ENCODE measurements around the gene TEAD4. TPM values are rescaled to one million over a fixed set of nuclear protein-coding genes. Genes with fewer than 3 reads are reported as not detected.

TEAD4 gene
- total RNA-seq, 1 experiment from 2014 or later: 43.2 TPM

DNA sequence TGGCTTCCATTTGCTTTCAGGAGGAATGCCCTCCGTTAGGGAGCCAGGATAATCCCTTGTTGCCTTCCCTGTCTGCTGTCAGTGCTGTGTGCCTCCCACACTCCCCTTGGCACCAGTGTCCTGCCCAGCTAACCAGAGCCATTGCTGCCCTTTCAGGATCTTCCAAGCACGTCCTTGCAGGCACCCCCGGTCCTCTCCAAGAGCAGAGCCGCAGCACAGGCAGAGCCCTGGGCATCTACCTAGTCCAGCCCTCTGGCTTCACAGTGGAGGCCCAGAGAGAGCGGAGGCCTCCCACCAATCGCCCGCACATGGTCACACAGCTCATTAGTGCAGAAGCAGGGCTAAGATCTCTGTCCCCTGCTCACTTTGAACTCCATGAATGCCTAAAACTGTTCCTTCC is 79.0 kb downstream of the TEAD4 start (continued):
- TF ChIP-seq RAD21 (IDR thresholded peaks at IDR 0.05; ENCODE audit: low read depth) (no peak), EZH2phosphoT487 (IDR thresholded peaks at IDR 0.05; ENCODE audit: borderline replicate concordance) (no peak), CEBPB (IDR thresholded peaks at IDR 0.05; ENCODE audit: low read depth) (no peak)
- TF ChIP-seq, protein P1, sequence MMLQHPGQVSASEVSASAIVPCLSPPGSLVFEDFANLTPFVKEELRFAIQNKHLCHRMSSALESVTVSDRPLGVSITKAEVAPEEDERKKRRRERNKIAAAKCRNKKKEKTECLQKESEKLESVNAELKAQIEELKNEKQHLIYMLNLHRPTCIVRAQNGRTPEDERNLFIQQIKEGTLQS (IDR thresholded peaks at IDR 0.05): no peak

DNA sequence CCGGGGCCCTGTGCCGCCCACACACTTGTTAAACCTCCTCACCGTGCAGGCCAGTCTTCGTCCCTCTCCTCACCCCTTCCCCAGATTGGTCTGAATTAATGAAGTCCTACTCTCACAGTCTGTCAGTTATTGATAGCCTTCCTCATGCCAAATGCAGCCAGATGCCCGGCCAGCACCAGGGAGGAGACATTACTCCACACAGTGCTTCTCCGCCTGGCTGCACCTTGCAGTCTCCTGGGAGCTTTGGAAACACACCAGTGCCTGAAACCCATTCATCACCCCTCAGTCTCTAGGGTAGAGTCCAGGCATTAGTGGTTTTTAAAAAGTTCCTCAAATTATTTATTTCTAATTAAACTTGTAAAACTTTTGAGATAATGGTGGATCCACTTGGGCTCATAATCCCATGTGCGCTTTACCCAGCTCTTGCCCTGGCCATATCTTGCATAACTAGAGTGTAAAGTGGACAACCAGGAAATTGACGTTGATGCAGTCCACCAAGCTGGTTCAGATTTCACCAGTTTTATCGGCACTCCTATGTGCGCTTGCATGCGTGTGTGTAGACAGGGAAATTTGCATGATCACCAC is 79.8 kb downstream of the TEAD4 start:
- no peaks in the 10 kb centered on the region for H3K9me2 ChIP-seq (ENCODE audit: insufficient read depth)
- no peak overlapping the region for H3K27ac ChIP-seq (ENCODE audit: low read depth, low read length)
- DNase-seq (ENCODE audit: low read depth, low spot score) (no peak), ATAC-seq (no peak)
- no peaks in the 10 kb centered on the region for H3K27me3 ChIP-seq (ENCODE audit: insufficient read depth, low read length)
- CTCF ChIA-PET: no interaction called here
- POLR2A ChIA-PET: no interaction called here
- no peak overlapping the region for H3K4me2 ChIP-seq (ENCODE audit: low read length)
- TF ChIP-seq, protein P1 (IDR thresholded peaks at IDR 0.05): no peak
- H3K36me3 ChIP-seq (ENCODE audit: control insufficient read depth in 1 of 2, insufficient read depth in 2 of 2, low read length in 2 of 2): peaks cover 4 to 23% of the 10 kb centered on the region in 2 experiments; a peak in 2 of 4 replicates
- H3K9ac ChIP-seq (ENCODE audit: low read length): no peak overlapping the region
- no peak overlapping the region for H3K4me3 ChIP-seq (replicated peaks in 1 of 2; ENCODE audit: low read depth in 1 of 2, low read length in 2 of 2)
- no TSS peak for BruUV-seq (replicated peaks)
- H3K4me1 ChIP-seq (ENCODE audit: control insufficient read depth in 1 of 2, insufficient read depth in 2 of 2, low read length in 2 of 2): peaks cover 0 to under 1% of the 10 kb centered on the region in 2 experiments; a peak in 1 of 4 replicates
- no peaks in the 10 kb centered on the region for H4K20me1 ChIP-seq (ENCODE audit: insufficient read depth)
- intact Hi-C loops (cut with micrococcal nuclease): no loop called here
- no peak overlapping the region for H2AFZ ChIP-seq (ENCODE audit: low read depth, low read length, poor library complexity, severe bottlenecking)
- H3K9me3 ChIP-seq (ENCODE audit: control insufficient read depth in 1 of 2, insufficient read depth in 1 of 2, low read depth in 1 of 2, low read length in 2 of 2): no peaks in the 10 kb centered on the region
- RAD21 ChIA-PET (ENCODE audit: low non-redundant PET in 1 of 2, low total read pairs in 2 of 2, uncharacterized antibody in 2 of 2, unreplicated experiment in 2 of 2): no interaction called here
- H3K79me2 ChIP-seq (ENCODE audit: insufficient read depth, low read length): no peaks in the 10 kb centered on the region

- Histone ChIP-seq H3K9me2 (ENCODE audit: insufficient read depth) (no peaks in the 10 kb centered on the region), H3K9me3 (ENCODE audit: control insufficient read depth in 1 of 2, insufficient read depth in 1 of 2, low read depth in 1 of 2, low read length in 2 of 2) (no peaks in the 10 kb centered on the region), H3K9ac (ENCODE audit: low read length) (no peak overlapping the region), H3K79me2 (ENCODE audit: insufficient read depth, low read length) (no peaks in the 10 kb centered on the region), H3K4me1 (ENCODE audit: control insufficient read depth in 1 of 2, insufficient read depth in 2 of 2, low read length in 2 of 2) (no peaks in the 10 kb centered on the region), H3K4me3 (replicated peaks in 1 of 2; ENCODE audit: low read depth in 1 of 2, low read length in 2 of 2) (no peak overlapping the region), H3K27ac (ENCODE audit: low read depth, low read length) (no peak overlapping the region), H2AFZ (ENCODE audit: low read depth, low read length, poor library complexity, severe bottlenecking) (no peak overlapping the region), H3K27me3 (ENCODE audit: insufficient read depth, low read length) (no peaks in the 10 kb centered on the region), H3K36me3 (ENCODE audit: control insufficient read depth in 1 of 2, insufficient read depth in 2 of 2, low read length in 2 of 2) (peaks cover 4 to 23% of the 10 kb centered on the region in 2 experiments; a peak in 2 of 4 replicates), H4K20me1 (ENCODE audit: insufficient read depth) (no peaks in the 10 kb centered on the region), H3K4me2 (ENCODE audit: low read length) (no peak overlapping the region)
- TF ChIP-seq JUND (IDR thresholded peaks at IDR 0.05): no peak
- TF ChIP-seq, protein P2, sequence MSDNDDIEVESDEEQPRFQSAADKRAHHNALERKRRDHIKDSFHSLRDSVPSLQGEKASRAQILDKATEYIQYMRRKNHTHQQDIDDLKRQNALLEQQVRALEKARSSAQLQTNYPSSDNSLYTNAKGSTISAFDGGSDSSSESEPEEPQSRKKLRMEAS (IDR thresholded peaks at IDR 0.05): no peak
- no peak for TF ChIP-seq TCF7L2 (IDR thresholded peaks at IDR 0.05; ENCODE audit: borderline replicate concordance, extremely low read depth, insufficient read depth, insufficient read length)
- no peak for TF ChIP-seq CEBPB (IDR thresholded peaks at IDR 0.05; ENCODE audit: low read depth)
- no peak for TF ChIP-seq SRF (IDR thresholded peaks at IDR 0.05; ENCODE audit: low read depth)
- TF ChIP-seq EGR1 (IDR thresholded peaks at IDR 0.05; ENCODE audit: low read depth): no peak
- TF ChIP-seq, protein P3, sequence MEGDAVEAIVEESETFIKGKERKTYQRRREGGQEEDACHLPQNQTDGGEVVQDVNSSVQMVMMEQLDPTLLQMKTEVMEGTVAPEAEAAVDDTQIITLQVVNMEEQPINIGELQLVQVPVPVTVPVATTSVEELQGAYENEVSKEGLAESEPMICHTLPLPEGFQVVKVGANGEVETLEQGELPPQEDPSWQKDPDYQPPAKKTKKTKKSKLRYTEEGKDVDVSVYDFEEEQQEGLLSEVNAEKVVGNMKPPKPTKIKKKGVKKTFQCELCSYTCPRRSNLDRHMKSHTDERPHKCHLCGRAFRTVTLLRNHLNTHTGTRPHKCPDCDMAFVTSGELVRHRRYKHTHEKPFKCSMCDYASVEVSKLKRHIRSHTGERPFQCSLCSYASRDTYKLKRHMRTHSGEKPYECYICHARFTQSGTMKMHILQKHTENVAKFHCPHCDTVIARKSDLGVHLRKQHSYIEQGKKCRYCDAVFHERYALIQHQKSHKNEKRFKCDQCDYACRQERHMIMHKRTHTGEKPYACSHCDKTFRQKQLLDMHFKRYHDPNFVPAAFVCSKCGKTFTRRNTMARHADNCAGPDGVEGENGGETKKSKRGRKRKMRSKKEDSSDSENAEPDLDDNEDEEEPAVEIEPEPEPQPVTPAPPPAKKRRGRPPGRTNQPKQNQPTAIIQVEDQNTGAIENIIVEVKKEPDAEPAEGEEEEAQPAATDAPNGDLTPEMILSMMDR (IDR thresholded peaks at IDR 0.05 in 2 of 3, conservative IDR thresholded peaks at IDR 0.05 in 1 of 3; ENCODE audit: borderline replicate concordance in 1 of 3, insufficient read depth in 1 of 3, low read depth in 2 of 3, low read length in 2 of 3): no peak
- TF ChIP-seq ELF1 (IDR thresholded peaks at IDR 0.05; ENCODE audit: borderline replicate concordance, low read depth): no peak
- no peak for TF ChIP-seq YY1 (IDR thresholded peaks at IDR 0.05; ENCODE audit: extremely low read depth, insufficient replicate concordance, low read depth, low read length)
- BruUV-seq (replicated peaks): no TSS peak
- ATAC-seq (no peak), DNase-seq (ENCODE audit: low read depth, low spot score) (no peak)
- ChIA-PET RAD21 (ENCODE audit: low non-redundant PET in 1 of 2, low total read pairs in 2 of 2, uncharacterized antibody in 2 of 2, unreplicated experiment in 2 of 2) (no interaction called here), CTCF (no interaction called here), POLR2A (no interaction called here)
- intact Hi-C loops (cut with micrococcal nuclease): loop anchor here (2.0 to 5.0 kb wide), 2 partner anchors 155 to 298 kb away; no protein-coding TSS in a partner anchor
These were observed 80.9 kb downstream of the TEAD4 start for GRCh38 chr12:3040026-3040656.
